Measurements from ENCODE around the gene GPS1. TPM values are rescaled to one million over a fixed set of nuclear protein-coding genes. Genes with fewer than 3 reads are reported as not detected.

GPS1 gene
- total and polyA plus RNA-seq, 9 of the 15 experiments (the other 6 are each of a cell fraction or from before 2014, with no cell fraction given) = 3.1 to 167 (median 69.9) TPM

- TF ChIP-seq AFF4 (CRISPR knock-in tag; IDR thresholded peaks at IDR 0.05) = peak; percentile 86; the same call in 1 of the 2 replicates
- TF ChIP-seq ZBTB11 (CRISPR knock-in tag; IDR thresholded peaks at IDR 0.05) = no peak
- peak; percentile 52 for TF ChIP-seq U2AF1 (optimal IDR thresholded peaks at IDR 0.05; ENCODE audit: low read depth, low read length)
- no peak for TF ChIP-seq RFX1 (IDR thresholded peaks at IDR 0.05)
- TF ChIP-seq MAX (CRISPR knock-in tag; IDR thresholded peaks at IDR 0.05) = peak; percentile 94
- TF ChIP-seq E2F1 (CRISPR knock-in tag; IDR thresholded peaks at IDR 0.05) = peak; percentile 46
- TF ChIP-seq KDM4B (IDR thresholded peaks at IDR 0.05; ENCODE audit: borderline replicate concordance in 2 of 2, low read depth in 1 of 2) = 0 out of 4 replicates have a peak, but pooled peaks of 1 of the 2 experiments have one; percentile 22
- TF ChIP-seq HMGXB4 (CRISPR knock-in tag; IDR thresholded peaks at IDR 0.05) = 0 out of 2 replicates have a peak, but pooled peaks have one; percentile 86
These were observed 47.5 kb downstream of the GPS1 start (continued) for GRCh38 chr17:82098939-82099763.

All from K562 (cell line).